ENCODE results near the gene CD300LD. TPM values are rescaled to one million over a fixed set of nuclear protein-coding genes. Genes with fewer than 3 reads are reported as not detected.
"Not testable (repeated sequence)": the region's sequence is repeated elsewhere in the genome, so short reads cannot be mapped to it uniquely, and the experiment has no call there.

CD300LD gene
- total RNA-seq, 6 donors from 2014 or later: not detected

DNA sequence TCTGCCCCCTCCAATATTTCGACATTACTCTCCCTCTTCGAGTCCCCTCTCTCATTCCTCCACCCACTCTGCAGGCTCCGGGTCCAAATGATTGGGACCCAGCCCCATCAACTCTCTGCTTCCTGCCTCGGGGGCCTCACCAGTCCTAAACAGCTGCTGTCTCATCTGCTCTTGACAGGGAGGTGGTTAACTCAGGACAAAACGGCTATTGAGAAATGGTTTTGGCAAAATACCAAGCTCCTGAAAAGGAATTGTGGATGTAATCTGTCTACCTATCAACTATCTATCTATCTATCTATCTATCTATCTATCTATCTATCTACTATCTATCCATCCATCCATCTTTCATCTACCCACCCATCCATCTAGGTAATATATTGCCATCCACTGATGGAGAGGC lies 27.0 kb downstream of the CD300LD start:
- Histone ChIP-seq H3K4me1 (peaks cover 0 to 4% (median 1%) of the 10 kb centered on the region in 4 donors), H3K27me3 (no peaks in the 10 kb centered on the region), H3K36me3 (no peaks in the 10 kb centered on the region), H3K4me3 (no peak overlapping the region), H3K9me3 (no peaks in the 10 kb centered on the region), H3K27ac (no peak overlapping the region)
- ATAC-seq (ENCODE audit: low FRiP score in 2 of 2) (no peak), DNase-seq (no peak)
- 37 to 67% methylated on average over 5 of the region's 5 CpGs for WGBS, 2 donors
- TF ChIP-seq EP300 (IDR thresholded peaks at IDR 0.05) (no peak), POLR2A (IDR thresholded peaks at IDR 0.05) (no peak), POLR2AphosphoS5 (IDR thresholded peaks at IDR 0.05) (no peak)
- TF ChIP-seq, protein P1, sequence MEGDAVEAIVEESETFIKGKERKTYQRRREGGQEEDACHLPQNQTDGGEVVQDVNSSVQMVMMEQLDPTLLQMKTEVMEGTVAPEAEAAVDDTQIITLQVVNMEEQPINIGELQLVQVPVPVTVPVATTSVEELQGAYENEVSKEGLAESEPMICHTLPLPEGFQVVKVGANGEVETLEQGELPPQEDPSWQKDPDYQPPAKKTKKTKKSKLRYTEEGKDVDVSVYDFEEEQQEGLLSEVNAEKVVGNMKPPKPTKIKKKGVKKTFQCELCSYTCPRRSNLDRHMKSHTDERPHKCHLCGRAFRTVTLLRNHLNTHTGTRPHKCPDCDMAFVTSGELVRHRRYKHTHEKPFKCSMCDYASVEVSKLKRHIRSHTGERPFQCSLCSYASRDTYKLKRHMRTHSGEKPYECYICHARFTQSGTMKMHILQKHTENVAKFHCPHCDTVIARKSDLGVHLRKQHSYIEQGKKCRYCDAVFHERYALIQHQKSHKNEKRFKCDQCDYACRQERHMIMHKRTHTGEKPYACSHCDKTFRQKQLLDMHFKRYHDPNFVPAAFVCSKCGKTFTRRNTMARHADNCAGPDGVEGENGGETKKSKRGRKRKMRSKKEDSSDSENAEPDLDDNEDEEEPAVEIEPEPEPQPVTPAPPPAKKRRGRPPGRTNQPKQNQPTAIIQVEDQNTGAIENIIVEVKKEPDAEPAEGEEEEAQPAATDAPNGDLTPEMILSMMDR (IDR thresholded peaks at IDR 0.05): no peak

DNA sequence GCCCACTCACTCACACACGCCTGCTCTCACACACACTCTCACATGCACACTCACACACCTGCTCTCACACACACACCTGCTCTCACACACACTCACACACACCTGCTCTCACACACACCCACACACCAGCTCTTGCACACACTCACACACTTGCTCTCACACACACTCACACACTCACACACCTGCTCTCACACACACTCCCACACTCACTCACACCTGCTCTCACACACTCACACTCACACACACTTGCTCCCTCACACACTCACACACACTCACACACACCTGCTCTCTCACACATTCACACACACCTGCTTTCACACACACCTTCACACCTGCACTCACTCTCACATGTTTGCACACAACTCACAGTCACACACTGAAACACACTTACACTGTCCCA lies 28.7 kb downstream of the CD300LD start:
- WGBS, 2 donors: 81 to 93% methylated on average over 1 of the region's 1 CpG
- H3K27ac ChIP-seq: no peak overlapping the region
- no peak overlapping the region for H3K4me3 ChIP-seq
- no peak for DNase-seq
- no peaks in the 10 kb centered on the region for H3K27me3 ChIP-seq
- H3K36me3 ChIP-seq: no peaks in the 10 kb centered on the region
- H3K9me3 ChIP-seq: no peaks in the 10 kb centered on the region
- TF ChIP-seq EP300 (IDR thresholded peaks at IDR 0.05) (no peak), POLR2A (IDR thresholded peaks at IDR 0.05) (no peak), POLR2AphosphoS5 (IDR thresholded peaks at IDR 0.05) (no peak)
- TF ChIP-seq, protein P1 (IDR thresholded peaks at IDR 0.05): no peak
- no peaks in the 10 kb centered on the region for H3K4me1 ChIP-seq
- no peak for ATAC-seq (ENCODE audit: low FRiP score in 2 of 2)

DNA sequence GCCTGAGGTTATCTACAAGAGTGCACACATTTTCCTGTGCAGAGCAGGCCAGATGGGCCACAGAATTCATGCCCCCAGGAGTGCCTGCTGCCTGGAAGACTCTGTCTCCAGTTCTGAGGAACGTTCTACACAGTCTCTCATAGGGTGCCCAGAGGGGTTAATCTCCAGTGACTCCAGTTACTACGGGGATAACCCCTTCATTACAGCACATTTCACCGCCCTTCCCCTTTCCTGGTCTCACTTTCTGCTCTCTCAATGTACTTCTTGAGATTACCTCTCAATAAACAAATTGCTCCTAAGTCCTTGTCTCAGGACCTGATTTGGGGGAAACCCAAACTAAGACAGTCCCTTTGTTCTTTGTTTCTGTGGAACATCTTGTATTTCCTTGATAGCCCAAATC lies 30.5 kb downstream of the CD300LD start:
- WGBS, 2 donors: 50 to 53% methylated on average over 3 of the region's 3 CpGs

DNA sequence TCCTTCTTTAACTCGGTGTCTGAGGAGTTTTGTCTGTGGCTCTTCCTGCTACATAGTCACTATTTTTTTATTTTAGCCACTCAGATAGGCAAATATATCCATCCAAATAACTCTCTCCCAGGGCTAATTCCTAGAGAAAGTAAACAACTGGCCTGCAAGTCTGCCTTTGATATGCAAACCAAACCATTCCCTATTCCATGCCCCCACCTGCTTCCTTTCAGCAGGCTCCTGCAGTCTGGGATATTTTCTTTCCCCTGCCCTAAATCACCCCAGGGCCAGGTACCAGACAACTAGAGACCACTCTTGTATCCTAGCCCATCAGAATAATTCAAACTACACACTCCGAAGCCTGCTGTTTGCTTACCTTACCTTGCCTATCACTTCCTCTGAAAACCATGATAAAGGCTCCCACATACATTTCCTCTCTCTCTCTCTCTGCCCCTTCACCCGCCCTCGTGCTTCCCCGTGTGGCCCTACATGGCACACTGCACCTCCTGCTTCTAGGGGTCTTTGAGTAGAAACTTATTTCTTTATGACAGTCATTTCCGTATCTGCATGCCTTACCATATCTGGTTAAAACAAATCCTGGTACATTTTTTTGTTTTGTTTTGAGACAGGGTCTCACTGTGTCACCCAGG lies 33.1 kb downstream of the CD300LD start:
- Histone ChIP-seq H3K27me3 (no peaks in the 10 kb centered on the region), H3K4me3 (no peak overlapping the region), H3K36me3 (no peaks in the 10 kb centered on the region), H3K9me3 (no peaks in the 10 kb centered on the region), H3K4me1 (no peaks in the 10 kb centered on the region), H3K27ac (no peak overlapping the region)
- no peak for DNase-seq
- TF ChIP-seq, protein P1 (IDR thresholded peaks at IDR 0.05): no peak
- TF ChIP-seq POLR2AphosphoS5 (IDR thresholded peaks at IDR 0.05) (no peak), EP300 (IDR thresholded peaks at IDR 0.05) (no peak), POLR2A (IDR thresholded peaks at IDR 0.05) (no peak)
- 56% methylated on average over 6 of the region's 6 CpGs for WGBS, 2 donors
- ATAC-seq (ENCODE audit: low FRiP score in 2 of 2): no peak

More for the DNA sequence above, 30.5 kb downstream of the CD300LD start:
- no peak for DNase-seq
- Histone ChIP-seq H3K27me3 (no peaks in the 10 kb centered on the region), H3K4me3 (no peak overlapping the region), H3K9me3 (no peaks in the 10 kb centered on the region), H3K36me3 (no peaks in the 10 kb centered on the region), H3K27ac (no peak overlapping the region), H3K4me1 (no peaks in the 10 kb centered on the region)
- TF ChIP-seq, protein P1 (IDR thresholded peaks at IDR 0.05): no peak
- no peak for TF ChIP-seq POLR2AphosphoS5 (IDR thresholded peaks at IDR 0.05)
- no peak for TF ChIP-seq EP300 (IDR thresholded peaks at IDR 0.05)
- no peak for TF ChIP-seq POLR2A (IDR thresholded peaks at IDR 0.05)
- no peak for ATAC-seq (ENCODE audit: low FRiP score in 2 of 2)

DNA sequence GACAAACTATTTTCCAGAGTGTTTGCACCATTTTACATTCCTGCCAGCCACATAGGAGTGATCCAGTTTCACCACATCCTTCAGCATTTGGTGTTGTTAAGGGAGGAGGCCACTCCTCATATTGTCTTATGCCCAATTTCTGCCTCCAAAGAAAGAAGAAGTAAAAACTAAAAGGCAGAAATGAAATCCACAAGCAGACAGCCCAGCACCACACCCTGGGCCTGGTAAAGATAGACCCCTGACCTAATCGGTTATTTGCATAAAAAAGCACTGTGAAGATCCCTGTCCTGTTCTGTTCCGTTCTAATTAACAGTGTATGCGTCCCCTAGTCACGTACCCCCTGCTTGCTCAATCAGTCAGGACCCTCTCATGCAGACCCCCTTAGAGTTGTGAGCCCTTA lies 33.7 kb downstream of the CD300LD start:
- H3K4me3 ChIP-seq; H3K36me3 ChIP-seq; DNase-seq; H3K27me3 ChIP-seq; H3K27ac ChIP-seq; H3K4me1 ChIP-seq; ATAC-seq (ENCODE audit: low FRiP score in 2 of 2); H3K9me3 ChIP-seq: not testable (repeated sequence)
- 72 to 78% methylated on average over 4 of the region's 4 CpGs for WGBS, 2 donors

Measured in upper lobe of left lung (tissue), 6 donors.